H1 (cell line): ENCODE data around the gene LCE1B.

Experiments used
- EP300 ChIP-seq, 2 experiments: IDR thresholded peaks; 1 replicate in 1 of 2; 2 replicates in 1 of 2; pipeline ENCODE4 v1.6.1; 2011 to 2012; ENCODE audit warnings: low read depth in 2 of 2, low read length in 2 of 2, mild to moderate bottlenecking in 2 of 2, borderline replicate concordance in 1 of 2, inconsistent platforms in 1 of 2, moderate library complexity in 1 of 2
- EZH2 ChIP-seq: fragments of 200-600 bp; sonication (generic); IDR thresholded peaks from 2 replicates; pipeline ENCODE4 v1.7.1; 2012; ENCODE audit warnings: low read depth, mild to moderate bottlenecking, moderate library complexity, low read length, inconsistent platforms; ENCODE audit not compliant: severe bottlenecking
- KDM5A ChIP-seq: fragments of 200-600 bp; IDR thresholded peaks from 2 replicates; pipeline ENCODE4 v1.7.1; 2012; ENCODE audit warnings: mild to moderate bottlenecking, low read length, inconsistent platforms, mixed read lengths
- SIRT6 ChIP-seq: IDR thresholded peaks from one replicate; pipeline ENCODE4 v1.7.1; 2012; ENCODE audit warnings: low read length, inconsistent platforms
- TCF12 ChIP-seq: IDR thresholded peaks from 2 replicates; pipeline ENCODE4 v1.6.1; 2011; ENCODE audit warnings: low read depth, mild to moderate bottlenecking, low read length

GRCh38 chr1:152806576-152806975 lies 5.2 kb upstream of the LCE1B start, which contains the start of gene LCE1C:
- no peak for TF ChIP-seq SIRT6
- TF ChIP-seq KDM5A, result no peak
- TF ChIP-seq EP300 (IDR thresholded peaks at IDR 0.05; ENCODE audit: borderline replicate concordance in 1 of 2, low read depth in 2 of 2, low read length in 2 of 2), result no peak
- TF ChIP-seq TCF12, result no peak
- TF ChIP-seq EZH2, result no peak
